ENCODE data around the gene LBX2. TPM values are rescaled to one million over a fixed set of nuclear protein-coding genes. Genes with fewer than 3 reads are reported as not detected.

Gene LBX2
- total RNA-seq, 4 donors from 2014 or later = 0.80 to 3.8 (median 1.6) TPM; not detected in 1

DNA sequence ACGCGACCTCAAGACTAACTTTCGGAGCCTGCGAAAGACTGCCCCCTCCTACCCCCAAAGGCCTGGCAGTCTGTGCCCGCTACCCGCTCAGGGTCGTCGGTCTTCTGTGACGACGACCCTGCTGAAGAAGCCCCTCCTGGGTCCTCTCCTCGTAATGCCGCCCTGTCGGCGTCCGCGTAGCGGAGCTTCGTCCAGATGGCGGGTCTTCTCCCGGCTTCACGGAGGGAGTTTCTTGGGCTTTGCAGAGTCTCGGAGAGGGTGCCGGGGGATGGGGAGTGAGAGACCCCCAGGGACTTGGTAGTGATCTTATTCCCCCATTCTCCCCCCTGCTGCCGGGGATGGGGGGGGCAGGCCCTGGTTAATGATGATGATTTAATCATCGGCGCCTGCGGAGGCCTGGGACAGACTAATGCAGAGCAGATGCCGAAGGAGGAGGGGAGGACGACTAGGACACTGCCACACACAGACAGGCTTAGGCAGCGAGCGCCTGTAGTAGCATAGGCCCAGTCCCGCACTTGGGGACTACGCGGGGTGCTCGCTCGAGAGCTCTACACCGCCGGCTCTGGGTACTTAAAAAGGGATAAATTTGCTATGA is 8.6 kb upstream of the LBX2 start:
- Histone ChIP-seq H3K27ac (peak overlapping the region; percentile 90 to 98 (median 92)), H3K4me1 (peaks cover 12 to 44% (median 36%) of the 10 kb centered on the region in 4 donors), H3K27me3 (peaks cover 48% of the 10 kb centered on the region), H3K9me3 (no peaks in the 10 kb centered on the region), H3K36me3 (no peaks in the 10 kb centered on the region), H3K4me3 (peak overlapping the region; percentile 44 to 81 (median 67))
- WGBS, 2 donors (ENCODE audit: low coverage in 1 of 2) = 11 to 58% methylated on average over 6 to 38 of the region's 38 CpGs
- TF ChIP-seq EP300 (IDR thresholded peaks at IDR 0.05; ENCODE audit: low read depth) = no peak
- TF ChIP-seq, protein P1, sequence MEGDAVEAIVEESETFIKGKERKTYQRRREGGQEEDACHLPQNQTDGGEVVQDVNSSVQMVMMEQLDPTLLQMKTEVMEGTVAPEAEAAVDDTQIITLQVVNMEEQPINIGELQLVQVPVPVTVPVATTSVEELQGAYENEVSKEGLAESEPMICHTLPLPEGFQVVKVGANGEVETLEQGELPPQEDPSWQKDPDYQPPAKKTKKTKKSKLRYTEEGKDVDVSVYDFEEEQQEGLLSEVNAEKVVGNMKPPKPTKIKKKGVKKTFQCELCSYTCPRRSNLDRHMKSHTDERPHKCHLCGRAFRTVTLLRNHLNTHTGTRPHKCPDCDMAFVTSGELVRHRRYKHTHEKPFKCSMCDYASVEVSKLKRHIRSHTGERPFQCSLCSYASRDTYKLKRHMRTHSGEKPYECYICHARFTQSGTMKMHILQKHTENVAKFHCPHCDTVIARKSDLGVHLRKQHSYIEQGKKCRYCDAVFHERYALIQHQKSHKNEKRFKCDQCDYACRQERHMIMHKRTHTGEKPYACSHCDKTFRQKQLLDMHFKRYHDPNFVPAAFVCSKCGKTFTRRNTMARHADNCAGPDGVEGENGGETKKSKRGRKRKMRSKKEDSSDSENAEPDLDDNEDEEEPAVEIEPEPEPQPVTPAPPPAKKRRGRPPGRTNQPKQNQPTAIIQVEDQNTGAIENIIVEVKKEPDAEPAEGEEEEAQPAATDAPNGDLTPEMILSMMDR (IDR thresholded peaks at IDR 0.05) = no peak
- TF ChIP-seq POLR2A (IDR thresholded peaks at IDR 0.05) = no peak
- no peak for TF ChIP-seq POLR2AphosphoS5 (IDR thresholded peaks at IDR 0.05)
- intact Hi-C loops (cut with DNase I; ENCODE audit: low total_unique reads) = loop anchor here (2.0 kb wide), 1 partner anchor 23 kb away; no protein-coding TSS in a partner anchor
- in situ Hi-C loops (cut with MboI; ENCODE audit: low pct_ligation_motif_present in 1 of 4, low pct_unique_long_range_greater_than_20kb in 1 of 4, low sequenced_read_pairs in 3 of 4) = no loop called here
- peak; percentile 55 for DNase-seq

DNA sequence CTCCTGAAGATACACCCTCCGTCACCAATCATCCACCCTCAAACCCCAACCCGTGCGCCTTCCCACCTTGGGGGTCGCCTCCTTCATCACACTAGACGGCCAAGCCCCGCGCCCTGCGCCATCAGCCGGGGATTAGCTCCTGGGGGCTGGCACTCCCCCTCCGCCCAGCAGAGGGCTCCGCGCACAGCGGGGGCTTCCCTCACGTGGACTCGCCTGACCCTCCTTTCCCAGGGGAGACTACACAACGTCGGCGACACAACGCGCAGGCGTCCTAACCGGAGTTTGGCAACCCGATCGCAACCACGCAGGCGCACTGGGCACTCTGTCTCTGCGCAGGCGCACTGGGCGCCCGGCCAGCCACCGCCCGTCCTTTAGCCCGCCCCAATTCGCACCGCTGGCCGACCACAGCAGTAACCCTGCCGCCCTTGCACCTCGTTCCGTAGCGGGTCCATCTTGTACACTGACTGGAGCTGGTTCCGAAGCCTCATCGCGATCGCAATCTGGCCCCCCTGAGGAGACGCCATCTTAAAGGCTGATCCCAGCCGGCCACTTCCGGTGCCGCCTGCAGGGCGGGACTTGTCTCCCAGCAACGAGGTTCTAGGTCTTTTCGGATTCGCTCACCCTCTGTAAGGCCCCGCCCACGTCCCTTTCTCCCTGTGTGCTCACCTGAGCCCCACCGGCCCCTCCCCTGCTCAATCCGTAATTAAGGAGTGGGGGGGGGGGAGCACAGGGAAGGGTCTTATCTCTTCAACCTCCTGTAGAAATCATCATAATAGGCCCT is 7.9 kb upstream of the LBX2 start, which contains the start of gene PCGF1:
Gene PCGF1, minus strand, starts transcription at position 551 of the 781 bp plus-strand sequence. Its CDS starts 27 bp downstream, at position 524.
- in situ Hi-C loops (cut with MboI; ENCODE audit: low pct_ligation_motif_present in 1 of 4, low pct_unique_long_range_greater_than_20kb in 1 of 4, low sequenced_read_pairs in 3 of 4) = no loop called here
- peaks cover 12 to 44% (median 36%) of the 10 kb centered on the region in 4 donors for H3K4me1 ChIP-seq

DNA sequence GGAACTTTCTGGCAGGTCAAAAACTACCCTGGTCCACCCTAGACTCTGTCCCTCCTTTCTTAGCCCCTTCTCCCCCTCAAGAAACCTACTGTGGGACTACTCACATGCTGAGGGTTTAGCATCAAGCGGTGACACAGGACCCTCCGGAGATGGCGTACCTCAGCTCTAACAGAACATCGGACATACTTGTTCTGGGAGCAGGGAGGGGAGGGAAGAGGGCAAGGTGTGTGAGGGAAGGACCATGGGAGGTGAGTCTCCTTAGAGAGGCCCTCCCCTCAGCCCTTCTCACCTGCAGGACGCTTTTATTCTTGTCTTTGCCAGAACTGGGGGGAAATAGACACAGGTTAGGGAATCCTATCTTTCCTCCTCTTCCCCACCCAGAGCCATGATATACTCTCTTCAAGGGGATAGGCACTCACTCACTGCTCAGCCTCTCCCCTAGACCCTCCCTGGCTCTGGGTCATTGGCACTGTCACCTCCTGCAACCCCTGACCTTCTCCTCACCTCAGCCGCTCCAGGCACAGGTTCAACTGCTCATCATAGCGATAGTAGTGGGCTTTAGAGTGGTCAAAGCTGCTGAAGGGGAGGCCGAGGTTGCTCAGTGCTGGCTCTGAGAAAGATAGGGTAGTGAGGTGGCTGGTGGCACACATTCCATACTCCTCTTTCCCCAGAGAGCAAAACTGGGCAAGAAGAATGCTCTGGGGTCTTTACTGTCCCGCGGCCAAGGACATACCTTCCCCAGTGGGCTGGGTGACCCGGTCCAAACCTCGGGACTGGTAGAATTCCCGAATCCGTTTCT is 6.2 kb upstream of the LBX2 start:
- Histone ChIP-seq H3K9me3 (no peaks in the 10 kb centered on the region), H3K4me1 (peaks cover 12 to 53% (median 37%) of the 10 kb centered on the region in 4 donors), H3K36me3 (no peaks in the 10 kb centered on the region), H3K27ac (no peak overlapping the region), H3K4me3 (peak overlapping the region in 1 of 4 donors; percentile 68), H3K27me3 (peaks cover 33% of the 10 kb centered on the region)
- intact Hi-C loops (cut with DNase I; ENCODE audit: low total_unique reads) = loop anchor here (2.0 kb wide), 1 partner anchor 21 kb away; no protein-coding TSS in a partner anchor
- 96 to 100% methylated on average over 4 to 14 of the region's 14 CpGs for WGBS, 2 donors (ENCODE audit: low coverage in 1 of 2)
- in situ Hi-C loops (cut with MboI; ENCODE audit: low pct_ligation_motif_present in 1 of 4, low pct_unique_long_range_greater_than_20kb in 1 of 4, low sequenced_read_pairs in 3 of 4) = no loop called here
- DNase-seq = no peak
- TF ChIP-seq POLR2AphosphoS5 (IDR thresholded peaks at IDR 0.05) (no peak), EP300 (IDR thresholded peaks at IDR 0.05; ENCODE audit: low read depth) (no peak), POLR2A (IDR thresholded peaks at IDR 0.05) (no peak)
- TF ChIP-seq, protein P1 (IDR thresholded peaks at IDR 0.05) = no peak

More for the DNA sequence above, 7.9 kb upstream of the LBX2 start, which contains the start of gene PCGF1:
- no peak for TF ChIP-seq EP300 (IDR thresholded peaks at IDR 0.05; ENCODE audit: low read depth)
- peak; percentile 42 to 82 (median 78) for TF ChIP-seq POLR2AphosphoS5 (IDR thresholded peaks at IDR 0.05)
- TF ChIP-seq, protein P1 (IDR thresholded peaks at IDR 0.05) = peak; percentile 12 to 50 (median 25)
- peak; percentile 75 for TF ChIP-seq POLR2A (IDR thresholded peaks at IDR 0.05)
- WGBS, 2 donors (ENCODE audit: low coverage in 1 of 2) = 0 to 2% methylated on average over 2 to 47 of the region's 56 CpGs
- intact Hi-C loops (cut with DNase I; ENCODE audit: low total_unique reads) = loop anchor here (2.0 kb wide), 1 partner anchor 23 kb away; no protein-coding TSS in a partner anchor
- Histone ChIP-seq H3K36me3 (no peaks in the 10 kb centered on the region), H3K27me3 (peaks cover 41% of the 10 kb centered on the region), H3K4me3 (peak within 1 kb of the TSS; percentile 44 to 81 (median 67)), H3K27ac (peak within 1 kb of the TSS; percentile 90 to 98 (median 92)), H3K9me3 (no peaks in the 10 kb centered on the region)
- peak; percentile 100 for DNase-seq

Measured in transverse colon (tissue), 4 donors.